Suppressor macrophage (primary cell): ENCODE measurements around the gene IARS1.

Experiments
- DNase-seq, 4 experiments: peaks; one replicate each; pipeline ENCODE4 v3.0.0-alpha.2; 2020 to 2022

IARS1 gene

DNA sequence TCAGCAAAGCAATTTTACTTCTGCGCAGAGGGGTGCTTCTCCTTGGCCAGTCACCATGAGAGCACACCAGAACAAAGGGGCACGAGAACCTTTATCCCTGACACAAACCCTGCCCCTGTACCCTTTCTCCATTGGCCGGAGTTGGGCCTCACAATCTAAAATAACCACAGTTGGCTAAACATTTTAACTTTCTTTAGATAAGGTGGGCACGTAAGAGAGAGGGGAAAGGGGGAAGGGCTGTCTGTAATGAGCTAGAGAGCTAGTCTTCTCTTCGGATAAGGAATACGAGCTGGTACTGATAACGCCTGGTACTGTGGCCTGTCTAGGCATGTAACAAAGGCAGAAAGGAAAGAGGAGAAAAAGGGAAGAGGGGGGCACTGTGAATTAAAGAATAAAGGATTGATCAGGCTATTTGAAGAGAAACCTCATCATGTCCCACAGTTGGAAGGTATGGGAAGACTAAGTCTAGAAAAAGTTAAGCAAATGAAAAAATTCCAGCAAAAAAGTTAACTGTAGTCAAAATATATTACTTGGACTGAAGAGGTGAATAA, 1.8 kb upstream of the IARS1 start:
- DNase-seq: no peak

DNA sequence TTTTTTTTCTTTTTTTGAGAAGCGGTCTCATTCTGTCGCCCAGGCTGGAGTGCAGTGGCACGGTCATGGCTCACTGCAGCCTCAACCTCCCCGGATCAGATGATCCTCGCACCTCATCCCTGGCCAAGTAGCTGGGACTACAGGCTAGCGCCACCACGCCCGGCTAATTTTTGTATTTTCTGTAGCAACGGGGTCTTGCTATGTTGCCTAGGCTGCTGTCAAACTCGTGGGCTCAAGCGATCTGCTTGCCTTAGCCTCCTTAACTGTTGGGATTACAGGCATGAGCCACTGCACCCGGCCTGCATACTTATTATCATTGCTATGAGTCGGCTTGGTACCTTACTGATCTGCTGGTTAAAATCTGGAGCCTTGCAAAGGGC, 790 bp upstream of the IARS1 start:
- peak in 2 of 4 experiments; percentile 8 to 25 for DNase-seq

GRCh38 chr9:92293075-92293354, 482 bp downstream of the IARS1 start:
- DNase-seq: no peak

- peak; percentile 33 to 78 (median 51) for DNase-seq
Observed at GRCh38 chr9:92292338-92293074, 991 bp downstream of the IARS1 start.

GRCh38 chr9:92291577-92291976, 1.9 kb downstream of the IARS1 start:
- no peak for DNase-seq

- DNase-seq: no peak
Observed at GRCh38 chr9:92290785-92291429, 2.6 kb downstream of the IARS1 start.

DNA sequence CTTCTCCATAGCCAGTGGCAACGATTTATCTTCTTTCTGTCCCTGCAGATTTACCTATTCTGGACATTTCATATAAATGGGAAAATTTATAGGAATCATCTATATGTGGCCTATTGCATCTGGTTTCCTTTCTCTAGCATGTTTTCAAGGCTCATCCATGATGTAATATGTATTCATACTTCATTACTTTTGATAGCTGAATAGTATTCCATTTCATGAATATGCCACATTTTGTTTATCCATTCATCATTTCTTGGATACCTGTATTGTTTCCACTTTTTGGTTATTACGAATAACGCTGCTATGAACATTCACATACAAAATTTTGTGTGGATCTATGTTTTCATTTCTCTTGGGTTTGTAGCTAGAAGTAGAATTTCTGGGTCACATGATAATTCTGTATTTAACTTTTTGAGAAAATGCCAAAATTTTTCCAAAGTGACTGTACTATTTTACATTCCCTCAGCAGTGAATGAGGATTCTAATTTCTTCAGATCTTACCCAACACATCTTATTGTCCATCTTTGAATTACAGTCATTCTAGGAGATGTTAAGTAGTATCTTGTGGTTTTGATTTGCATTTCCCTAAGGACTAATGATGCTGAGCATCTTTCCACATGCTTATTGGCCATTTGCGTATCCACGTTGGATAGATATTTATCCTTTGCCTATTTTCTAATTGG, 3.6 kb downstream of the IARS1 start:
- DNase-seq: no peak

DNA sequence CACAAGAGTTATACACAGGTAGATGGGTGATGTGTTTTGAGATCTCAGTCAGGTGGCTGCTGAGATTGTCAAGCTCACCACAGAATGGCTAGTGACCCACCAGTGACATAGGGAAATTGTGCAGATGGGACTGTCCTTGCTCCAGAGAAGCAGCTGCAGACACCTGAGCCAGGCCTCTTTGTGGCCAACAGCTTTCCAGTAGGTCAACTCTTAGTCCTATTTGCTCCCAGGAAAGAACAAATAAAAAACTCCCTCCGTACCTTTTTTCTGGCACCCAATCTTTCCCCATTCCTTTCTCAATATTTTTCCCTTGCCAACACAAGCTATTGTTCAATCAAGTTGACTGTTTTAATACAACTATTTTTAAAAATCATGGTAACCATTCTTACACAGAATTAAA, 14.2 kb downstream of the IARS1 start:
- DNase-seq: no peak

- no peak for DNase-seq
Observed at GRCh38 chr9:92278110-92278509, 15.4 kb downstream of the IARS1 start.

GRCh38 chr9:92276331-92277032, 17.0 kb downstream of the IARS1 start:
- DNase-seq: peak in 3 of 4 experiments; percentile 6 to 26 (median 16)

- peak; percentile 7 to 46 (median 29) for DNase-seq
Observed at GRCh38 chr9:92275541-92275940, 18.0 kb downstream of the IARS1 start.

DNA sequence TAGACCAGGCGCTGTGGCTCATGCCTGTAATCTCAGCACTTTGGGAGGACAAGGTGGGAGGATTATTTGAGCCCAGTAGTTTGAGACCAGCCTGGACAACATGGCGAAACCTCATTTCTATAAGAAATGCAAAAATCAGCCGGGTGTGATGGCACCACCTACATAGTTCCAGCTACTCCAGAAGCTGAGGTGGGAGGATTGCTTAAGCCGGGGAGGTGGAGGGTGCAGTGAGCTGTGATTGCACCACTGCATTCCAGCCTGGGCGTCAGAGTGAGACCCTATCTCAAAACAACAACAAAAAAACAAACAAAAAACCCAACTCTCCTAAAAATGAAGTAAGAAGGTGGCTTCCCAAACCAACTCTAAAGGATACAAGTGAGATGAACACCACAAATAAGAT, 23.0 kb downstream of the IARS1 start:
- peak in 3 of 4 experiments; percentile 13 to 48 (median 42) for DNase-seq

GRCh38 chr9:92266486-92266885, 27.0 kb downstream of the IARS1 start:
- DNase-seq: no peak

DNA sequence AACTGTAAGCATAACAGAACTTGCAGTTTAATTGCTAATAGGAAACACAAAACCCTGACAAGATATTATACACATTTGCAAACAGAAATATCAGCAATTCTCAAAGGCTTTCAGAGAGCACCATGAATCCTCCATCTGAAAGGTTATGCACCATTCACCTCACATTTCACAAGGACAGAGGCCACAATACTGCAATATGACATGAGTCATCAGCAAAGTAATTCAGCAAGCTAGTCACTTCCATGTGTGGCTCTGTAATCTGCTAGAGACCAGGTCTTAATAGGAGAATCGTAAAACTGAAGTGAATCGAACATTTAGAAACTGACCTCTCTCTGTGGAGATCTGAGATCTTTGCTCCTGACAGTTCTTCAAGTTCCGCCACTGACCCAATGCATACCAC, 28.3 kb downstream of the IARS1 start:
- DNase-seq: peak in 3 of 4 experiments; percentile 11 to 51 (median 43)

DNA sequence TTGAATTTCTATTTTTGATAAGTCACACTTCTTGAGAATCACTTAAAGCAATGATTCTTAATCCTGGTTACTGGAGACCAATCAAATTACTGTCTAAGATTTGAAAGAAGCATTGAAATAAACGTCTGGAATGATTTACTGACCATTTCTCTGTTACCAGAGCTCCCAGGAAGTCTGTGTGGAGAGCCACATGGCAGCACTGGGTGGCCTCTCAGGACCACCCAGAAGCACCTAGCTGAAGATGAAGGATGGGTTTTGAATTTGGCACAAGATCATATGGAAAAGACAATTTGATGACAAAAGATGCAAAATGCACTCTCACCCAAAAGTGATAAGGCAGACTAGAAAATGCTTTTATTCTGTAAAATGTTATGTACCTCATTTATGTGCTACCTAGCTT, 30.4 kb downstream of the IARS1 start:
- no peak for DNase-seq

DNA sequence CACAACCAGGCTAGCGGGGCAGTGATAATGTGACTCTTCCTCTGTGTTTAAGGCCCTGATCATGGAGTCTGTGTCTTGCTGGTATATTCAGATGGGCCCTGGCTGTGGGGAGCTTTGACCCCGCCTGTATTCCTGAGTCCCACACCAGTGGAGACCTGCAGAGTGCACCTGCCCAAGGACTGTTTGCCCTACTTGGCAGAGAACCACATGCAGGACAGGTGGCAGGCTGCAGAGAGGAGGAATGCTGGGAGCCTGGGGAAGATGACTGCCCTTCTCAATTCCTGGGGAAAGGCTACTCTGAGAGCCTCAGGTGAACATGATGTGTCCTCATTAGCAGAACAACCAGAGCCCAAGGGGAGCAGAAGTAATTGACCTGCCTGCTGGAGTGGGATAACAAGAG, 36.2 kb downstream of the IARS1 start:
- no peak for DNase-seq

GRCh38 chr9:92254381-92255337, 38.8 kb downstream of the IARS1 start:
- DNase-seq: no peak

DNA sequence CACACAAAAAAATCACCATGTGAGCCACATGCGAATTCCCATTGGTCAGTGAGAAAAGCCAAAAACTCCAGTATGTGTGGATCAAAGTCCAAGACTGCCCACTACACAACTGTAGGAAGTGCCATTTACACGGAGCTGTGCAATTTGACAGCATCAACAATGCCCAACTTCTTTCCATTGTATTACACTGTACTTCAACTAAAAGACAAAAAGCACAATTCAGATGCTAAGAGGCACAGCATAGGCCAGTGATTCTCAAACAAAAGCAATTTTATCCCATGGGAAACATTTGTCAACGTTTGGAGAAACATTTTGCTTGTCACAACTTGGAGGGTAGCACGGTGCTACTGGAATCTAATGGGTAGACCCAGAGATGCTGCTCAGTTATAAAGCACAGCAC, 39.8 kb downstream of the IARS1 start:
- DNase-seq: no peak

GRCh38 chr9:92247981-92248380, 45.5 kb downstream of the IARS1 start:
- no peak for DNase-seq

GRCh38 chr9:92247296-92247695, 46.2 kb downstream of the IARS1 start:
- DNase-seq: peak in 2 of 4 experiments; percentile 6 to 9

- peak in 2 of 4 experiments; percentile 6 to 38 for DNase-seq
Observed at GRCh38 chr9:92245005-92245797, 48.3 kb downstream of the IARS1 start.
